BE2C (cell line): ENCODE measurements around the gene SUSD6.
A peak's percentile ranks its signal among the peaks of the same experiment; 100 is the strongest.

Experiments
- DNase-seq: peaks from one replicate; pipeline ENCODE4 v3.0.0-alpha.2; 2020
- H3K27me3 ChIP-seq: fragments of 250-450 bp; sonication (Bioruptor Pico); 2 replicates; pipeline ENCODE4 v1.5.1; 2020; ENCODE audit warnings: mild to moderate bottlenecking
- H3K36me3 ChIP-seq: fragments of 250-450 bp; sonication (Bioruptor Pico); 2 replicates; pipeline ENCODE4 v1.5.1; 2020; ENCODE audit warnings: mild to moderate bottlenecking
- H3K4me1 ChIP-seq: fragments of 250-450 bp; sonication (Bioruptor Pico); 2 replicates; pipeline ENCODE4 v1.5.1; 2020
- H3K4me3 ChIP-seq: 2 replicates; pipeline ENCODE4 v1.5.1; 2011; ENCODE audit warnings: low read depth, low read length
- H3K9me3 ChIP-seq: fragments of 250-450 bp; sonication (Bioruptor Pico); 2 replicates; pipeline ENCODE4 v1.5.1; 2020
- CTCF ChIP-seq: IDR thresholded peaks from 2 replicates; pipeline ENCODE4 v1.5.1; 2012; ENCODE audit warnings: mild to moderate bottlenecking, low read depth, low read length

The SUSD6 gene

DNA sequence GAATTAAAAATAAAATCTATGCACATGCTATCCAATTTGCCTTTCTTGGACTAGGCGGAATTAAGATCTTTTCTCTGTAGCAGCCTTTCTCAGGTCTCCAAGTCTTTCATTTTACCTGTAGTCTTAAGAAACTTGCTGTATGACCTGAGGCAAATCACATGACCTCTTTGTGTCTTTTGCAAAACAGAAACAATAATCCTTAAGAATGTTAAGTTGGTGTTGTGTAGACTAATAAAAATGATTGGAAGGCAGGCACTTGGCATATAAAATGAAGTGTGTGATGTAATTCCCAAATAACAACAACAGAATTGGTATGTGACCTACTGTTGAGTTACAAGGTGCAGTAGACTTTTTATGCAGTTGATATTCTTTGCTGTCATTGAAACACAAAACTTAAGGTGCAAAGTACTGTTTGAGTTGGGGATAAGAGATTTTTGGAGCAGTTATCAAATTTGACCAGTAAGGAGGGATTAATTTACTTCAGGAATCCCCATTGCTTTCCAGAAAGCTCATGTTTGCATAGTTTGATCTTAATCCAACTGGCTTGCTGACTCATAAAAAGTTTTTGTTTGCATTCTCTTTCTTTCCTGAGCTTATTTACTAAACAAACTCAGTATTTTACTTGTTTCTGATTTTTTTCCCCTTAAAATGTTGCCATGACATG lies 51.4 kb downstream of the SUSD6 start:
- Histone ChIP-seq H3K9me3 (no peaks in the 10 kb centered on the region), H3K4me1 (peaks cover 11% of the 10 kb centered on the region), H3K4me3 (no peak overlapping the region), H3K36me3 (no peaks in the 10 kb centered on the region), H3K27me3 (no peaks in the 10 kb centered on the region)
- DNase-seq: no peak
- TF ChIP-seq CTCF: no peak

GRCh38 chr14:69663300-69663643 lies 51.9 kb downstream of the SUSD6 start:
- H3K36me3 ChIP-seq: no peaks in the 10 kb centered on the region
- peaks cover 11% of the 10 kb centered on the region for H3K4me1 ChIP-seq
- H3K27me3 ChIP-seq: no peaks in the 10 kb centered on the region
- no peak overlapping the region for H3K4me3 ChIP-seq
- no peaks in the 10 kb centered on the region for H3K9me3 ChIP-seq
- DNase-seq: no peak
- TF ChIP-seq CTCF: no peak

DNA sequence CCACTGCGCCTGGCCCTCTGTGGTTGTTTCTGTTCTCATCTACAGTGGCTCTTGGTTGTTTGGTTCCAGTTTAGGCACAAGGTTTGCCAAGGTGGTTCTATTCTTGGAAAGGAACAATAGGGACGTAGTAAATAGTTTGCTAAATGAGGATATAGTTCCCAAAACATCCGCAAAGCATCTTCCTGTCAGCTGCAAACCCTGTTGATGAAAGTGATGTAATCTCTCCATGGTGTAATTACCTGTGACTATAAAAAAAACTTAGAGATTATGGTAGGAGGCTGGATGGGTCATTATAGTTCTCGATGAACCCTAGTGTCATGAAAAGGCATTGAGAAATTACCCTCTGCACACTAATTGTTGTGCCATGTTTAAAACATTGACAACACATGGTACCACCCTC lies 52.9 kb downstream of the SUSD6 start:
- H3K27me3 ChIP-seq: no peaks in the 10 kb centered on the region
- H3K36me3 ChIP-seq: no peaks in the 10 kb centered on the region
- no peak for DNase-seq
- TF ChIP-seq CTCF: no peak
- H3K4me3 ChIP-seq: no peak overlapping the region
- no peaks in the 10 kb centered on the region for H3K9me3 ChIP-seq
- H3K4me1 ChIP-seq: peaks cover 11% of the 10 kb centered on the region

DNA sequence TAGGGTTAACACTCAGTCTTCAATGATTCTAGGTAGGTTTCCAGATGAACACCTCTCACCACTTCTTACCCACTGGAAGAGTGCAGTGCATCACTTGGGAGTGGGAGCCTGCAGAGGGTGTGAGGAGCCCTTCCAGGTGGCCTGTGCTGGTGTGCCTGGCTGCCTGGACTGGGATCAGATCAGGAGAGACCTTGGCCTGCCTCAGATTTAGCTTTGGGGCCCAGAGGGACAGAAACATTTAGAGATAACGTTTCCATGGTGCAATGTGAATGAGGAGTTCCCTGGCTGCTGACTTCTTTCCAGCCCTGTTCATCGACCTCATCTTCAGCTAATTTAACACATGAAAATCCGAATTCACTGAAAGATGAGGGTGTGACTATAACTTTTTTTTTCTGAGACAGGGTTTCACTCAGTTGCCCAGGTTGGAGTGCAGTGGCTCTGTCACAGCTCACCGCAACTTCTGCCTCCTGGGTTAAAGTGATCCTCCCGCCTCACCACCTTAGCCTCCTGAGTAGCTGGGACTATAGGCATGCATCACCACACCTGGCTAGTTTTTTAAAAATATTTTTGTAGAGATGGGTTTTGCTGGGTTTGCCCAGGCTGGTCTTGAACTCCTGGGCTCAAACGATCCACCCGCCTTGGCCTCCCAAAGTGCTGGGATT lies 53.6 kb downstream of the SUSD6 start:
- no peaks in the 10 kb centered on the region for H3K9me3 ChIP-seq
- TF ChIP-seq CTCF: peak; percentile 25; the same call in 1 of the 2 replicates
- peak; percentile 74 for DNase-seq
- H3K4me1 ChIP-seq: peaks cover 11% of the 10 kb centered on the region
- H3K36me3 ChIP-seq: no peaks in the 10 kb centered on the region
- no peak overlapping the region for H3K4me3 ChIP-seq
- H3K27me3 ChIP-seq: no peaks in the 10 kb centered on the region

DNA sequence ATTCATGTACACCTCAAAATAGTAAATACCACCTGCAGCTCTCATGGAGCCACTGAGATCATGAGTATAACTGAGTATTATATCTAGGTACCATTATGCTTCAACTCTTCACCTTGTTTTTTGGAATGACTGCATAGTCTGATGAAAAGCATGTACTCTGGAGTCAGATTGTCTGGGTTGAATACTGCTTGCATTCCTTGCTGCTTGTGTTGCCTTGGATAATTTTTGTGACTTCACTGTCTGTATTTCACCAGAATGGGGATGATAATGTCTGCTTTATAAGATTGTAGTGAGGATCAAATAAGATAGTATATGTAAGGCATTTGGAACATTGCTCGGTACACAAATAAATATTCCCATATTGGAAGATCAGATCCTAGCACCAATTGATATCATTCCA lies 54.2 kb downstream of the SUSD6 start:
- Histone ChIP-seq H3K4me1 (peaks cover 11% of the 10 kb centered on the region), H3K27me3 (no peaks in the 10 kb centered on the region), H3K4me3 (no peak overlapping the region), H3K9me3 (no peaks in the 10 kb centered on the region), H3K36me3 (no peaks in the 10 kb centered on the region)
- DNase-seq: no peak
- TF ChIP-seq CTCF: no peak

DNA sequence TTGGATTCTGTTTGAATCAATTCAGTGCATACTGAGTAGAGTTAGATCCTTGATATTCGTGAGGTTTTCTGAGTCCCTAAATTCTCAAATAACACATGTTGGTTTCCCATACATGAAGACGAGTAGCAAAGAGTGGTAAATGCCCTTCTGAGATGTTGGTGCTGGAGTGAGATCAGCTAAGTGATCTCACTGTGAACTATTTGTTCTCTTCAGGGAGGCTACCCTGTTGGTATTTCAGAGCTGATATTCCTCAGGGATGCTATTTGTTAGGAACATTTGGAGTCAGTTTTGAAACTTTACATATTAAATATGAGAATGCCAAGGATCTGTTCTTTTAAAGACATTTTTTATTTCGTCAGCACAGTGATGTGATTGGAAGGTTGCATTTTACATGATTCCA lies 54.7 kb downstream of the SUSD6 start:
- peaks cover 11% of the 10 kb centered on the region for H3K4me1 ChIP-seq
- H3K9me3 ChIP-seq: no peaks in the 10 kb centered on the region
- H3K4me3 ChIP-seq: no peak overlapping the region
- no peaks in the 10 kb centered on the region for H3K27me3 ChIP-seq
- H3K36me3 ChIP-seq: no peaks in the 10 kb centered on the region
- no peak for DNase-seq
- TF ChIP-seq CTCF: no peak
